Measurements from ENCODE around the gene INKA2. TPM values are rescaled to one million over a fixed set of nuclear protein-coding genes. Genes with fewer than 3 reads are reported as not detected.

INKA2 gene
- polyA plus RNA-seq, 1 of the 3 experiments (the other 2 are of a cell fraction): 1.1 TPM

GRCh38 chr1:111776391-111776790 lies 37.2 kb upstream of the INKA2 start:
- 66% methylated on average over 2 of the region's 2 CpGs for whole genome bisulfite sequencing (ENCODE audit: low lambda C conversion rate)
- H4K20me1 ChIP-seq (ENCODE audit: insufficient read depth): no peaks in the 10 kb centered on the region
- no peak overlapping the region for H3K27ac ChIP-seq (ENCODE audit: low read depth in 2 of 2, low read length in 1 of 2)
- H3K36me3 ChIP-seq (replicated peaks in 1 of 2; ENCODE audit: control insufficient read depth in 1 of 2, insufficient read depth in 2 of 2, low read length in 1 of 2): peaks cover 0 to 2% of the 10 kb centered on the region in 2 experiments
- H3K4me1 ChIP-seq (ENCODE audit: control insufficient read depth in 1 of 2, insufficient read depth in 2 of 2, low read depth in 1 of 2, low read length in 1 of 2): no peaks in the 10 kb centered on the region
- no peaks in the 10 kb centered on the region for H3K9me2 ChIP-seq
- peaks cover 3% of the 10 kb centered on the region; the same call in 1 of the 2 replicates for H3K79me2 ChIP-seq (ENCODE audit: insufficient read depth)
- no peaks in the 10 kb centered on the region for H3F3A ChIP-seq (replicated peaks; ENCODE audit: insufficient read depth)
- H3K4me2 ChIP-seq: no peak overlapping the region
- H2AFZ ChIP-seq (ENCODE audit: low read depth): no peak overlapping the region
- ChIA-PET CTCF (no interaction called here), POLR2A (no interaction called here)
- no peaks in the 10 kb centered on the region for H3K27me3 ChIP-seq (ENCODE audit: insufficient read depth)
- H3K4me3 ChIP-seq (ENCODE audit: low read depth in 2 of 2, low read length in 1 of 2): no peak overlapping the region
- no peak for DNase-seq
- H3K9ac ChIP-seq: no peak overlapping the region
- TF ChIP-seq ZBTB33 (IDR thresholded peaks at IDR 0.05; ENCODE audit: borderline replicate concordance, low read depth) (no peak), USF1 (IDR thresholded peaks at IDR 0.05; ENCODE audit: borderline replicate concordance, low read depth) (no peak), RFX5 (IDR thresholded peaks at IDR 0.05; ENCODE audit: low read length) (no peak), RCOR1 (IDR thresholded peaks at IDR 0.05; ENCODE audit: low read length) (no peak), PBX3 (IDR thresholded peaks at IDR 0.05) (no peak), SIN3A (IDR thresholded peaks at IDR 0.05; ENCODE audit: borderline replicate concordance, low read depth, low read length) (no peak), GABPA (IDR thresholded peaks at IDR 0.05; ENCODE audit: low read depth) (no peak), MEF2A (IDR thresholded peaks at IDR 0.05; ENCODE audit: borderline replicate concordance, low read depth) (no peak)
- no peaks in the 10 kb centered on the region for H3K9me3 ChIP-seq

GRCh38 chr1:111775966-111776365 lies 36.8 kb upstream of the INKA2 start:
- H3K27ac ChIP-seq (ENCODE audit: low read depth in 2 of 2, low read length in 1 of 2): no peak overlapping the region
- no peaks in the 10 kb centered on the region for H3K4me1 ChIP-seq (ENCODE audit: control insufficient read depth in 1 of 2, insufficient read depth in 2 of 2, low read depth in 1 of 2, low read length in 1 of 2)
- CTCF ChIA-PET: no interaction called here
- peaks cover 3% of the 10 kb centered on the region; the same call in 1 of the 2 replicates for H3K79me2 ChIP-seq (ENCODE audit: insufficient read depth)
- H3K9ac ChIP-seq: no peak overlapping the region
- no peak overlapping the region for H2AFZ ChIP-seq (ENCODE audit: low read depth)
- 70% methylated on average over 9 of the region's 9 CpGs for WGBS (ENCODE audit: low lambda C conversion rate)
- no peak overlapping the region for H3K4me2 ChIP-seq
- peaks cover 0 to 2% of the 10 kb centered on the region in 2 experiments for H3K36me3 ChIP-seq (replicated peaks in 1 of 2; ENCODE audit: control insufficient read depth in 1 of 2, insufficient read depth in 2 of 2, low read length in 1 of 2)
- H4K20me1 ChIP-seq (ENCODE audit: insufficient read depth): no peaks in the 10 kb centered on the region
- H3K4me3 ChIP-seq (ENCODE audit: low read depth in 2 of 2, low read length in 1 of 2): no peak overlapping the region
- TF ChIP-seq ZBTB33 (IDR thresholded peaks at IDR 0.05; ENCODE audit: borderline replicate concordance, low read depth) (no peak), JUND (IDR thresholded peaks at IDR 0.05) (no peak), TAF1 (IDR thresholded peaks at IDR 0.05; ENCODE audit: borderline replicate concordance, low read depth, low read length) (no peak), REST (IDR thresholded peaks at IDR 0.05; ENCODE audit: low read depth, low read length) (no peak)
- DNase-seq: no peak
- POLR2A ChIA-PET: no interaction called here
- no peaks in the 10 kb centered on the region for H3K27me3 ChIP-seq (ENCODE audit: insufficient read depth)
- H3F3A ChIP-seq (replicated peaks; ENCODE audit: insufficient read depth): no peaks in the 10 kb centered on the region
- H3K9me2 ChIP-seq: no peaks in the 10 kb centered on the region
- H3K9me3 ChIP-seq: no peaks in the 10 kb centered on the region
